LHCN-M2 (cell line): ENCODE results near the gene PRKCE. TPM values are rescaled to one million over a fixed set of nuclear protein-coding genes. Genes with fewer than 3 reads are reported as not detected.

Experiments used
- DNase-seq: peaks from one replicate; pipeline ENCODE4 v3.0.0-alpha.2; 2012; ENCODE audit warnings: low read depth
- total RNA-seq: library from RNA; depleted of rRNA; stranded (reverse); fragments of >200 nt; gene quantifications from 2 replicates; pipeline ENCODE4 v1.2.3, GENCODE V29; 2014

PRKCE gene
- total RNA-seq, 1 experiment from 2014 or later = 6.0 TPM

DNA sequence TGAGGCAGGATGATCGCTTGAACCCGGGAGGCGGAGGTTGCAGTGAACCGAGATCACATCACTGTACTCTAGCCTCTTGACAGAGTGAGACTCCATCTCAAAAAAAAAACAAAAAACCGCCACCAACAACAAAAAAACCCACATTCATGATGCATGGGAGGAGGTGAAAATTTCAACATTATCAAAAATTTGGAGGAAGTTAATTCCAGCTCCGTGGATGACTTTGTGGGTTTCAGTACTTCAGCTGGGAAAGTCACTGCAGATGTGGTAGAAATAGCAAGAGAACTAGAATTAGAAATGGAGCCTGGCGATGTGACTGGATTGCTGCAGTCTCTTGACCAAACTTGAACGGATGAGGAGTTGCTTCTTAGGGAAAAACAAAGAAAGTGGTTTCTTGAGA lies 74.3 kb downstream of the PRKCE start:
- DNase-seq = no peak

DNA sequence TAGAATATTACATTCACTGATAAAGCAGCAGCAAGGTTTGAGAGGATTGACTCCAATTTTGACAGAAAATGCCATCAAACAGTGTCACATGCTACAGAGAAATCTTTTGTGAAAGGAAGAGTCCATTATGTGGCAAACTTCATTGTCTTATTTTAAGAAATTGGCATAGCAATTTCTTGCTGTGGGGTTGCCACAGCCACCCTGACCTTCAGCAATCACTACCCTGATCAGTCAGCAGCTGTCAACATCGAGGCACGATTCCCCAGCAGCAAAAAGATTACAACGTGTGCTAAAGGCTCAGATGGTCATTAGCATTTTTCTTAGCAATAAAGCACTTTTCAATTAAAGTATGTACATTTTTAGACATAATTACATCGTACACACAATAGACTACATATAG lies 74.7 kb downstream of the PRKCE start:
- no peak for DNase-seq

DNA sequence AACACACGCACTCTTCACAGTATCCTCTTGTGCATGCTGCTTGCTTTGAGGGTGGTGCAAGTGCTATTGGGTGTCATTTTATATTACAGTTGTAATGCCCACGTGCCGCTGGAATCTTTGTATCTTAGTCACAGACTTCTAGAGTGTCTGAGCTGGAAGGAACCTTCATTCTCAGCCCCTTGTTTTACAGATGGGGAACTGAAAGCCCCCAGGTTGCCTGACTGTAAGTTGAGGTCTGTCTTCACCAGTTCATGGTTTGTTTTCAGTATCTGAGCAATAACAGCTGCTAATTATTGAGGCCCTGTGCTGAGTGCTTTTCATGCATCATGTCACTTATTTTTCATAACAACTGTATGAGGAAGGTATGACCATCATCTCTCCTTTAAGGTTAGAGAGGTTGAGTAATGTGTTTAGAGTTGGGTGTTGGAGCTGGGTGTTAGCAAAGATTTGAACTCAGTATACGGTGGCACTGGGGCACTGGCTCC lies 77.0 kb downstream of the PRKCE start:
- no peak for DNase-seq

DNA sequence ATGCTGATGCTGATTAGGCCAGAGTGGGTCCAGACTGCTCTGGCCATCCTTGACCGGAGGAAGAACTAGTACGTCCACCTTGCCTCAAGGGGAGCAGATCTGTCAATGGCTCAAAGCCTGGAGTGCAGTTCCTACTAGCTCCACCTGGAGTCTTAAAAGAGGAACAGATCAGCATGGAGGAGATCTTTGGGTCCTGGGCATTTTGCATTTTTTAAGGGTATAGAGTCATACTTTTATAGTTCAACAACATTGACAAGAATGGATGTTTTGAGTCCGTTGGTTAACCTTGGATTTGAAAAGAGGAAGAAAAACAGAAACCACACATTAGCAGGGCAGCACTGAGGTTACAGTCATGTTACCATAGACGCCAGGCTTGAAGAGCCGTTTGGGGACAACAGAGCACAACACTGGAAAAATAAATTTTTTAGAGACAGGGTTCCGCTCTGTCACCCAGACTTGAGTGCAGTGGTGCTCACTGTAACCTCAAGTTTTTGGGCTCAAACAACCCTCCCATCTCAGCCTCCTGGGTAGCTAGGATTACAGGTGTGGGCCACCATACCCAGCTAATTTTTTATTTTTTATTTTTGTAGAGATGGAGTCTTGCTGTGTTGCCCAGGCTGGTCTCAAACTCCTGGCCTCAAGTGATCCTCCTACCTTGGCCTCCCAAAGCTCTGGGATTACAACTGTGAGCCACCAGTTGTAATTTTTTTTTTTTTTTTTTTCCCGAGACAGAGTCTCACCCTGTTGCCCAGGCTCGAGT lies 78.5 kb downstream of the PRKCE start:
- DNase-seq = no peak

DNA sequence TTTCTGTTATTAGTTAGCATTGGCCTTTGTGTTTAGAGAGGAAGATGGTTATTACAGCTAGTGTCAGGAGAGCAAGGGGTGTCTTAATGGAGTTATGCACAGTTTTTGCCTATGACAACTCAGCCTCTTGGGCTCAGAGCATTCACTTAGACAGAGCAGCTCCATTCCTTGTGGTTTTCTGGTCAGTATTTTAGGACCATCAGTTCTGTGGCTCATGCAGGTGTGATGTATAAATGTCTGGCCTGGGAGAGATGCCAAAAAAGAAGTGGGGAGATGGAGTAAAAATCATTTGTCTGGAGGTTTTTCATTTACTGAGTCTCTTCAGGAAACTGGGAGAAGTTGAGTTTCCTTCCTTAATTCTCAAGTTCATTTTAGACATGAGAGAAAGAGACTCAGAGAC lies 79.7 kb downstream of the PRKCE start:
- no peak for DNase-seq

DNA sequence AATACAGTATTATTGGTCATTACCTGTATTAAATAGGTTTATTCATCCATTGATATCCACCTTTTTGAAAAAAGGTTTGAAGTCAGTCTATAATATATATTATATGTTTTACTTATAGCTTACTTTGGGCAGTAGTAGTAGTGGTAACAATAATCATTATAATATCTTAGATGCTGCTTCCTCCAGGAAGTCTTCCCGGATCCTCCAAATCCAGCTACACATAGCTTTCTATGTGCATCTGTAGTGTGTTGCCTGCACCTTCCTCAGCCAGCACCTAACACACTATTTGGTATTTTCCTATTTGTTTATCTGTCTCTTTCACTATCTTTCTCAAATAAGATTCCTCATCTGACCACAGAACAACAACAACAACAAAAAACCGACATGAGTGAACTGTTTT lies 81.0 kb downstream of the PRKCE start:
- no peak for DNase-seq

DNA sequence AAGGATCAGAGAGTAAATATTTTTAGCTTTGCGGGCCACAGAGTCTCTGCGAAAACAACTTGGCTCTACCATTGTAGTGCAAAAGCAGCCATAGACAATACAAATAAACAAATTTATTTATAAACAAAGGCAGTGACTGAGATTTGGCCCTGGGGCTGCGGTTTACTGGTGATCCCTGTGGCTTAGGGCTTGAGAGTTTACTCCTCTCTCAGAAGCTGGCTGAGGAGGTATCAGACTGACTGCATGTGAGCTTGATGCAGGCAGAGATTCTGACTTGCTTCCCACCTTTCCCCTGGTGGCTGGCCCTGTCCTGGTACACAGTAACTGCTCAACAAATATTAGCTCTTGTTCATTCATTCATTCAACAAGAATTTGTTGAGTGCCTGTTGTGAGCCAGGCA lies 81.5 kb downstream of the PRKCE start:
- DNase-seq = no peak

DNA sequence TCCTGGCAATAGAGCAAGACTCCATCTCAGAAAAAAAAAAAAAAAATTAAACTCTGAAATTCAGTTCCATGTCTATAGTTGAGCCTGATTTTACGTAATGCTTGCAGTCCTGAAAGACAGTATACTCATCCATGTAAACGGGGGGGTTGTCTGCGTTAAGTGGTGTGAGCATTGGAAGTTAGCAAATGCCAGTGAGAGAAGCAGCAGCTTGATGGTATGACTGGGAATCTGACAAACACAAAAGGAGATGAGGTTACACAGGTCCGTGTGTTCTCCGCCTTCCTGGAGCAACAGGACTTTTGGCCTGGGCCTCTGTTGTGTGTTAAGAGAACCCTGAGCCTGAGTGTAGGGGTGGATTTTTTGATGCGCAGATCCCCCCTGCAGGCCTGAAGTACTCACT lies 82.9 kb downstream of the PRKCE start:
- DNase-seq = no peak

DNA sequence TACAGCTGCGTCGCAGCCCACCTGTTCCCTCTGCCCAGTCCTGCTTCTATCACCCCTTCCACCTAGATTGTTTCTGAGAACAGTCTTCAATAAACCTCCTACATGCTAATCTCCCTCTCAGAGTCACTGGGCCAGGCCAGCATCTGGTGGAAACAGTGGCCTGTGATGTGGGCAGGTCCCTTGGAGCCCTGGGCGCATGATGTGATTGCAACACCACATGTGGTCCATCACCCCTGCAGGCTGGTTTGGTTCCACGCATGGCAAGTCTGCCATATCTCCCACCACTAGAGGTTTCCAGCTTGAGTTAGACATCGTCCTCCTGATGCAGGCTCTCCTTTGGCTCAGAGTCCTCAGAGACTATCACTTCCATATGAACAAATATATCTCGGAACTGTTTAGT lies 83.5 kb downstream of the PRKCE start:
- no peak for DNase-seq

DNA sequence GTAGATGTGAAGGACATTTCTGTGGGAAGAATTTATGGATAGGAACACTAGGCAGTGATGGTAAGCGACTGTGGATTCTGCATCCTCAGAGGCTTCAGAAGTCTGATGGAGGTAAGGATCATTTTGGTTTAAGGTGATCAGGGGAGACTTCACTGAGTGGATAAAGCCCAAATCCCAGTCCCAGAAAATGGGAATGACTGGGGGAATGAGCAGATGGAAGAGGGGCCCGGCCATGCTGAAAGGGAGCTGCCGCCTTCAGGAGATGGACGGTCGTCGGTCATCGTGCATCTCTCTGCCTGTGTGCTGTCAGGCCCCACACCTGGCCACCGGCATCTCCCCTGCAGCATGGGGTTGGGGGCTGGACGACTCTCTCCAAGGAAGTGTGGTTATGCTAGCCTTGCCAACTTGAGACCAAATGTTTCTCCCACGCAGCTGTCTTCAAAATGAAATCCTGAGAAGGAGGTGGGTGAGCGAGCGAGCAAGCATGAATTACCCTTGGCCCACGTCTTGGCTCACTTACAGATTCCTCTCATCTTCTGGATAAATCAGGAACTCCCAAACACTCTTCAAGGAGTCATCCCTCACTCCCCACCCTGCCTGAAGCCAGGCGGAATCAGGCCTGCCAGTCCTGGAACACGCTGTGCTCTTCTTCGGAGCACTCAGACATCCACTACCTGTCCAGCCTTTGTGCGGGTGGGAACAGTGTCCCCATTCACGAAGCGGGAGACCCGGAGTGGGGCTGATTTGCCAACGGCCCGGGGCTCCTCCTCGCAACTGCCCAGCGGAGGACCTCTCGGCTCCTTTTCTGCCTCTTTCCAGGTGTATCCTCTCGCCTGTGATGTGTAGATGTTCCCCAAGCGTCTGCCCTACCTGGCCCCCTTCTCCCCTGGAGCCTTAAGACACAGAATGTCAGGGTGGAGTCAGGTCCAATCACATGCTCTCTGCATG lies 85.6 kb downstream of the PRKCE start:
- DNase-seq = no peak

DNA sequence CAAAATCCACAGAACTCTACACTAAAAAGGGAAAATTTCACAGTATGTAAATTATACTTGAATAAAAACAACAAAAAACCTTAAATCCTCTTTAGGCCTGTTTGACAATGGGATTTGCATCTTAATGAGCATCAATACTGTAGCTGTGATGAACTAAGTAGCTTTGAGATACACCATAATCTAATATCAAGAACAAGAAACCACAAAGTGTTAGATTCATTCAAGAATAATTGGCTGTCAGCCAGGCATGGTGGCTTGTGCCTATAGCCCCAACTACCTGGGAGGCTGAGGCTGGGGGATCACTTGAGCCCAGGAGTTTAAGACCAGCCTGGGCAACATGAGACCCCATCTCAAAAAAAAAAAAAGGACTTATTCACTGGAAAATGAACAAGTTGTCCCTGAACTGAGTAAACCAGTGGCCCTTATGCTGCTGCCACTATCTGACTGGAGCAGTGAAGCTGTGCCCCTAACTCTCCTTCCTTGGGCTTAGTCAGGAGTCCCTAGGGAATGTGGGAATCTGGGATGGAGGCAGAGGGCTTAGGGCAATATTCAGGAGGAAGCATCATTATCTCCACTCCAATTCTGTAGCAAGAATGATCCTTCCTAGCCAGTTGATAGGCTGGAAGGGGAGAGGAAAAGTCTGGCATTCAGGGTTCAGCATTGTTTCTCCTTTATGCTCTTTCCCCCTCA lies 88.5 kb downstream of the PRKCE start:
- DNase-seq = peak; percentile 51

DNA sequence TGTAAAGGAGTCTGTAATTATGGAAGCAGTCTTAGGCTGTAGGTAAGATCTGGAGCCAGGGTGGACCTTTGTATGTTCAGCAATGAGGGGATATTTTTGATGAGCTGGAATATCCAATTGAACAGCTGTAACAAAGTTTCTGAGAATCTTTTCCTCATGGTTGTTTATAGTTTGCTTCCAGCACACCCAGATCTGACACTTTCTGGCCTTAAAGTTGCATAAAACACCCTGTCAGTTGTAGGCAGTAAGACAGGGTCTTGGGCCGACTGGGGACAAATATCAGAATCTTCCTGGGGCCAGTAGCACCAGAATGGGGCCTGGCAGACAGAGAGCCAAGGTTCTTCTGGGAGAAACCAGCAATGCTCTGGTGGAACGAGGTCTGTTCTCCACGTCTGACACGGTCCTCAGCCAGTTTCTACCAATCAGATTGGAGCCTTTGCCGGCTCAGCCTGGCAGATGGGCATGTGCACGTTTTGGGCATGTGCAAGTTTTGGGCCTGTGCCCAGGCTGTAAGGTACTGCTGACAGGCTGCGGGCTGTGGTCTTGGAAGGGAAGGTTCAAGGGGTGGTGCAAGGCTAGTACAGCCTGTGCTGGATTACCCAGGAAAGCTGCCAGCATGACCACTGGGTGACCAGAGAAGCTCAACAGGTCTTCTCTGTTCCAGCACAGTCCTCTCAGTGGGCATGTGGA lies 89.8 kb downstream of the PRKCE start:
- DNase-seq = peak; percentile 67

DNA sequence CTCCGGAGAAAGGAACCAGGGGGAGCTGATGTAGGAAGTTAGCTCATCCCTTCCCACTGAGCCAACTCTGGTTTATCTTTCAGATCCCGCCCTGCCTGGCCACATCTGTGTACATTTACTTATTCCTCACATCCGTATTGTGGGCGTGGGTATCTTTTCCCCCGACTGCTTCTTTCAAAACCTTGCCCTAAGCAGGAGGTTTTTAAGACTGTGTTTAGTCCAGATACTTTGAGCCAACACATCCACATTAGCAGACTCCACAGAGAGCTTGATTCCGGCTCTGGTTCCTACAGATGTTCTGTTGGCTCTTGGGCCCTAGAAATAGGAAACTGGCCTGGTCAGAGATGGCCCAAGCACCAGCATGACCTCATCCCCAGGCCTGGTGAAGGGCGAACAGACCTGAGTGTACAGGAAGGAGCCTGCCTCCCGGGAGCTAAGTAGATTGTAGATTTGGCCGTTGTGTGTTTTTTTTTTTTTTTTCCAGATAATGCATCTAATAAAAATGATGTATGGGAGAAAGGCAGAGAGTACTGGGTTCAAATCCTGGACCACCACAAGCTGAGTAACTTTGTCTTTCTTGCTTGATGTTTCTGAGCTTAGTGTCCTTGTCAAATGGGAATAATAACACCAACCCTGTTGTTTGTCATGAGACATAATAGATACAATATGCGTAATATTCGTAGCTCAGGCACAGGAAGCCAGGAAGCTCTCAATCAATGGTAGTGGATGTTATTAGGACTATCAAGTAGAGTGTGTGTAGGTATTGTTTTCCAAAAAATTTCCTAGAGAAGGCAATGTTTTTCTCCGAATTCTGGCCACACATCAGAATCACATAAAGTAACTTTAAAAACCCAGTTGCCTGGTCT lies 92.3 kb downstream of the PRKCE start:
- DNase-seq = no peak

DNA sequence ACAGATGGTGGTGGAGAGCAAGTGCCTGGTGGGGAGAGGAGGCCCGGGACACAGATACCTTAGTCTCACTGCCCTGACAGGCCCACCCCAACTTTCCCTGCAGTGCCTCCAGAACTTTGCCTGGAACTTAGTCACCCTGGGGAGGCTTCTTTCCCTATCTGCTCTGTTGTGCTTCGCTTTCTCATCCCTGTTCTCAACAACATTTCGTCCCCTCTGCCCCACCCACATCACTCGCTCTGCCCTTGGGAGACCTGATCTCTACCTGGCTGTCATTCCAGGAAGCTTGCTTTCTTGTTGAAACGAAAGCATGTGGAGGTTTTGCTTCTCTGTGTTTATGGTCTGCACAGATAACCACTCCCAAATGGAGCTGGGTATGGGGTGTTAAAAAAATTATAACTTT lies 93.8 kb downstream of the PRKCE start:
- DNase-seq = no peak

DNA sequence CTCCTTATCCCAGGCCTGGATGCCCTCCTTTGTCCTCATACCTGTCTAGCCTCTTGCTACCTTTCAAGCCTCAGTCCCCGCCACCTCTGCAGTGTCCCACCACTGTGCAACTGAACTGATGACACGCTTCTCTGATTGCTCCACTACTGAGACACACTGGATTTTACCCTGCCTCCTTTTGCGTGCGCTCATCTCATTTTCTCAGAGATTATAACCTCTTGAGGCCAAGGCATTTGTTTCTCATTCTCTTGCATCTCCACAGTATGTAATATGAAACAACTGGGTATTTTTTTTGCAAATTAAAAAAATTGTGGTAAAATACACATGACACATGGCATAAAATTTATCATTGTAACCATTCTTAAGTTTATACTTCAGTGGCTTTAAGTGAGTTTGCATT lies 95.4 kb downstream of the PRKCE start:
- DNase-seq = no peak

DNA sequence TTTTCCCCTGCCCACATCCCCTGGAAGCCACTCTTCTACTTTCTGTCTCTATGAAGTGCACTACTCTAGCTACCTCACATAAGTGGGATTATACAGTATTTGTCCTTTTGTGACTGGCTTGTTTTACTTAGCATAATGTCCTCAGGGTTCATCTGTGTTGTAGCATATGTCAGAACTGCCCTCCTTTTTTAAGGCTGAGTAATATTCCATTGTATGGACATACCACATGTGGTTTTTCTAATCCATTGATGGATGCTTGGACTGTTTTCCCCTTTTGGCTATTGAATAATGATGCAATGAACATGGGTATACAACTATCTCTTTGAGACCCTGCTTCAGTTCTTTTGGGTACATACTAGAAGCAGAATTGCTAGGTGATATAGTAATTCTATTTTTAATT lies 95.9 kb downstream of the PRKCE start:
- no peak for DNase-seq

DNA sequence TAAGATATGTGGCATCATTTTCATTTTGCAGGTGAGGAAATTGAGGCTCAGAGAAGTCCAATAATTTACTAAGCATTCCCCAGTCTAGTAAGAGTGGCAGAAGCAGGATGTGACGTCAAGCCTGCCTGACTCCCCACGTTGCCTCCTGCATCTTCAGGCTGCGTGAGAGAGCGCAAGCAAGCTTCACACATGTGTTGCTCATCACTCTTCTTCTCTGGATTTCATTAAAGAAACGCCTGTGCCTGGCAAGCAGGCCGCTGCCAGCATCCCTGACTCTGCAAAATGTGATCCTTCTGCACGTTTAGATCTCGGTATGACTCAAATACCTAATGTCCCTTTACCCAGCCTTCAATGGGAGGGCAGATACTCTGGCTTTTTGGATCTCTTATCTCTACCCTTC lies 96.8 kb downstream of the PRKCE start:
- no peak for DNase-seq

DNA sequence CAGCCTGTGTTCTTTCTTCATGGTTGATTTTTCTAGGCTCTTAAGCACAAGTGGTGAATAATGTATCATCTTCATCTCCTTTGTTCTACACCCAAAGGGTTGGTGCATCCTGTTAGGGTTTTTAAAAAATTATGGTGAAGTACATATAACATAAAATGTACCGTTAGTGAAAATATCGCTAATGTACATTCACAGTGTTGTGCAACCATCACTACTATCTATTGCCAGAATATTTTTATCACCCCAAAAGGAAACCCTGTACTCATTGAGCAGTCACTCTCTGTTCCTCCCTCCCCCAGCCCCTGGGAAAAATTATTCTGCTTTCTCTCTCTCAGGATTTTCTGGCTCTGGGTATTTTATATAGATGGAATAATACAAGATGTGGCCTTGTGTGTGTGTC lies 98.5 kb downstream of the PRKCE start:
- no peak for DNase-seq

DNA sequence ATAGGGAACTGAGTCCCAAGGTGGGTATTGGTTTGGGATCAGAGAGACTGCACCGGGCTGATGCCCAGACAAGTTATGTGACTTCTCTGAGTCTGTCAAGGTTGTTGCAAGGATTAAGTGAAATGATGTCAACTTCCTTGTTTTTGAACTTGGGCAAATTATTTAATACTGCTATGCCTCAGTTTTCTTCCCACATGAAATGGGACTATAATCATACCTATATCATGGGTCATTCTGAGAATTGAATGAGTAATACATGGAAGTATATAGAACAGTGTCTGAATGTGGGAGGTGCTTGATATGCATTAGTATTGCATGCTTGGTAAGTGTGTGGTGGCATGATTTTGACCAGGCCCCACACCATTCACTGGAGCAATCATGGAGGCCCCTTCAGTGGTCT lies 99.0 kb downstream of the PRKCE start:
- no peak for DNase-seq

DNA sequence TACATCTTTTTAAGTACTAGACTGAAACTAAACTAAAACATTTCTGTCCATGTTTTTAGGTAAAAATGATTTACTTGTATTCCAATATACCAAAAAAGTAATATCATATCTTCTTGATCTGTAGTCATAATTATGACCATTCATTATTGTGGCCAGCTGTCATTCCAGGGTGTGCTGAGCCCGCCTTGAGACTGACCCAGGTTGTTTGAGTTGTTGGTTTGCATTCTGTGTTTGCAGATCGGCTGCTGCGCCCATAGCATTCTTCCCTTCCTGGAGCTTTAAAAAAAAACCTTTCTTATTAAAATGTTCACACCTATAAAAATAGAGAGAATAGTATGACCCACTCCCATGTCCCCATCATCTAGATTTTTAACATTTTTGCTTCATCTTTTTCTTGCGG lies 101.9 kb downstream of the PRKCE start:
- DNase-seq = no peak
